Activated CD4-positive, alpha-beta T cell treated with anti-CD3 and anti-CD28 coated beads, Interleukin-2, amount 10 ng/mL, durations not matched to agents 7 days and 5 days (primary cell): ENCODE results near the gene TMEM9. TPM values are rescaled to one million over a fixed set of nuclear protein-coding genes. Genes with fewer than 3 reads are reported as not detected.

ENCODE experiments used
- CTCF ChIA-PET: fragments of 350-600 bp; sonication (Branson Sonifier 250); formaldehyde crosslinking; loops from one replicate; lab custom pipeline; 2021; ENCODE audit warnings: antibody characterized with exemption; lab: Charles Lee
- POLR2A ChIA-PET: fragments of 350-600 bp; sonication (Branson Sonifier 250); formaldehyde crosslinking; loops from one replicate; lab custom pipeline; 2021; ENCODE audit warnings: antibody characterized with exemption; lab: Charles Lee
- DNase-seq: peaks from one replicate; pipeline ENCODE4 v3.0.0-alpha.2; 2020
- H3K27ac Mint-ChIP-seq: one replicate; pipeline ENCODE4 v1.8.0; 2021; ENCODE audit warnings: mild to moderate bottlenecking, moderate library complexity, mixed read lengths
- H3K27me3 Mint-ChIP-seq: one replicate; pipeline ENCODE4 v1.8.0; 2021; ENCODE audit warnings: mixed read lengths
- H3K36me3 Mint-ChIP-seq: one replicate; pipeline ENCODE4 v1.8.0; 2021; ENCODE audit warnings: low read depth, mixed read lengths
- H3K4me1 Mint-ChIP-seq: one replicate; pipeline ENCODE4 v1.8.0; 2021; ENCODE audit warnings: mixed read lengths
- H3K4me3 Mint-ChIP-seq: one replicate; pipeline ENCODE4 v1.8.0; 2021; ENCODE audit warnings: mild to moderate bottlenecking, moderate library complexity, mixed read lengths
- H3K9me3 Mint-ChIP-seq: one replicate; pipeline ENCODE4 v1.8.0; 2021; ENCODE audit warnings: mixed read lengths
- total RNA-seq, 2 experiments: library from RNA; stranded (reverse); gene quantifications; one replicate each; pipeline ENCODE4 v1.2.3, GENCODE V29; 2021

Gene TMEM9
- total RNA-seq, 2 experiments from 2014 or later = 15.2 to 17.2 TPM

DNA sequence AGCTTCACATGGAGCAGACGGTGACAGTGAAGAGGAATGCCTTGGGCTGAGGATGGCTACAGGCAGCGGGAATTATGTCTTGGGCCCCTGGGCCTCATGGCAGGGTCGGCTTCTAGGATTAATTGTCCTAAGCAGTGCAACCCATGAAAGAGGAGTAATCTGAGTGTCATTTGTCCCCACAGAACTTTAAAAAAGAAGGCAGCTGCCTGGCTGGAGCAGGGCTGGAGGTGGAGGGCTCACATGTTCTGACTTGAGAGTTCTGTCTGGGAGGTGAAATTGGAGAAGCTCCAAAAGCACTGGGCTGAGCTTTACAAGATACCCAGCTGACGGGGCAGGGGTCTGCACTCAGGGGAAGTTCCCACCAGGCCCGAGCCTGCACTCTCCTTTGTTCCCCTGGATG lies 64.7 kb downstream of the TMEM9 start:
- Mint-ChIP-seq H3K27ac (no peak overlapping the region), H3K27me3 (peaks cover 12% of the 10 kb centered on the region), H3K4me1 (no peaks in the 10 kb centered on the region), H3K4me3 (no peak overlapping the region), H3K9me3 (no peaks in the 10 kb centered on the region), H3K36me3 (no peaks in the 10 kb centered on the region)
- no peak for DNase-seq
- POLR2A ChIA-PET = no interaction called here
- CTCF ChIA-PET = interaction anchor here (1.1 kb wide), 1 partner anchor 31 kb away, joined by 3 read pairs; no protein-coding TSS in a partner anchor

- no peak overlapping the region for H3K27ac Mint-ChIP-seq
- no peaks in the 10 kb centered on the region for H3K9me3 Mint-ChIP-seq
- peaks cover 14% of the 10 kb centered on the region for H3K27me3 Mint-ChIP-seq
- DNase-seq = no peak
- POLR2A ChIA-PET = no interaction called here
- CTCF ChIA-PET = interaction anchor here (1.1 kb wide), 1 partner anchor 30 kb away, joined by 3 read pairs; no protein-coding TSS in a partner anchor
- H3K4me3 Mint-ChIP-seq = no peak overlapping the region
- no peaks in the 10 kb centered on the region for H3K36me3 Mint-ChIP-seq
- no peaks in the 10 kb centered on the region for H3K4me1 Mint-ChIP-seq
These were observed 65.3 kb downstream of the TMEM9 start for GRCh38 chr1:201088901-201089525.

- Mint-ChIP-seq H3K36me3 (no peaks in the 10 kb centered on the region), H3K9me3 (no peaks in the 10 kb centered on the region), H3K27ac (no peak overlapping the region), H3K27me3 (peaks cover 14% of the 10 kb centered on the region), H3K4me1 (no peaks in the 10 kb centered on the region), H3K4me3 (no peak overlapping the region)
- CTCF ChIA-PET = no interaction called here
- DNase-seq = no peak
- POLR2A ChIA-PET = no interaction called here
These were observed 65.9 kb downstream of the TMEM9 start for GRCh38 chr1:201088395-201088794.

DNA sequence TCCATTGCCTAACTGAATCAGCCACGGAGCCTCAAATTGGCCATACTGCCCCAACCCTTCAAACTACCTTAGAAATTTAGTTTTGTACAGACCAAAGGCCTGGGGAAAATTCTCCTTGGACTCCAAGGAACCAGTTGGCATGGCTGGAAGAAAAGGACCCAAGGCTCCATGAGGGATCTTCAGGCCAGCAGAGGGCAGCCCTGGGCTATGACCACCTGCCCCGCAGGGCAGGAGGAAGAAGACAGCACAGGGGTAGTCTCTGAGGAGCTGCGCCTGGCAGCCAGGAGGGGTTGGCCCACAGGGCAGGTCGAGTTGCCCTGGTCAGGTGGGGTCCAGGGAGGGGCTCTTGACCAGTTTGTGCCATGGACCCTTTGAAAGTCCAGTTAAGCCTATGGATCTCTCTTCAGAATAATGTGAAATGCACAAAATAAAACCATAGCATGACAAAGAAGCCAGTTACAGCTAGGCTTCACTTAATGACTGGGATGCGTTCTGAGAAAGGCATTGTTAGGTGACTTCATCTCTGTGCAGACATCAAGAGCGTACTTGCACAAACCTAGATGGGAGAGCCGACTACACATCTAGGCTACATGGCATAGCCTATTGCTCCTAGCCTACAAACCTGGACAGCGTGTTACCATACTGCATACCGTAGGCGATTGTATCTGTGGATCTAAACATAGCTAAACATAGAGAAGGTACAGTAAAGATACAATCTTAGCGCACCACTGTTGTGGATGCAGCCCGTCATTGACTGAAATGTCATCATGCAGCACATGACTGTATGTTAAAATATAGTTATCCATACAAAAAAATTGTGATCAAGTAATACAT lies 68.2 kb downstream of the TMEM9 start:
- Mint-ChIP-seq H3K27ac (no peak overlapping the region), H3K27me3 (peaks cover 19% of the 10 kb centered on the region), H3K4me3 (no peak overlapping the region), H3K36me3 (no peaks in the 10 kb centered on the region), H3K4me1 (no peaks in the 10 kb centered on the region), H3K9me3 (no peaks in the 10 kb centered on the region)
- POLR2A ChIA-PET = no interaction called here
- DNase-seq = peak; percentile 24
- CTCF ChIA-PET = interaction anchor here (0.6 to 1.2 kb wide), 3 partner anchors 10 to 122 kb away, joined by 3 read pairs; no protein-coding TSS in a partner anchor

Other genes starting within 250 kb of the TMEM9 start
- gene KIF21B, start 130.8 kb downstream of the TMEM9 start, total RNA-seq = 100 to 1,000 TPM; 104 to 107 TPM
- gene CACNA1S, start 42.0 kb downstream of the TMEM9 start, total RNA-seq = not detected
- gene ASCL5, start 27.3 kb downstream of the TMEM9 start, total RNA-seq = not detected
- not detected for gene IGFN1, start 36.4 kb upstream of the TMEM9 start, total RNA-seq
- not detected for gene PKP1, start 129.0 kb upstream of the TMEM9 start, total RNA-seq
- not detected for gene TNNT2, start 223.2 kb upstream of the TMEM9 start, total RNA-seq
- not detected for gene LAD1, start 244.8 kb upstream of the TMEM9 start, total RNA-seq